C4-2B (cell line): ENCODE data around the gene GARIN5B.

Experiments
- H3K27ac ChIP-seq: fragments of 450-650 bp; 2 replicates; pipeline ENCODE4 v1.5.1; 2017
- ZFX ChIP-seq: fragments of 450-650 bp; IDR thresholded peaks from 2 replicates; pipeline ENCODE4 v1.6.1; 2017
- TF ChIP-seq, protein P1 (sequence below): fragments of 450-650 bp; conservative IDR thresholded peaks from 2 replicates; pipeline ENCODE4 v1.5.1; 2017; ENCODE audit warnings: mild to moderate bottlenecking

The GARIN5B gene

DNA sequence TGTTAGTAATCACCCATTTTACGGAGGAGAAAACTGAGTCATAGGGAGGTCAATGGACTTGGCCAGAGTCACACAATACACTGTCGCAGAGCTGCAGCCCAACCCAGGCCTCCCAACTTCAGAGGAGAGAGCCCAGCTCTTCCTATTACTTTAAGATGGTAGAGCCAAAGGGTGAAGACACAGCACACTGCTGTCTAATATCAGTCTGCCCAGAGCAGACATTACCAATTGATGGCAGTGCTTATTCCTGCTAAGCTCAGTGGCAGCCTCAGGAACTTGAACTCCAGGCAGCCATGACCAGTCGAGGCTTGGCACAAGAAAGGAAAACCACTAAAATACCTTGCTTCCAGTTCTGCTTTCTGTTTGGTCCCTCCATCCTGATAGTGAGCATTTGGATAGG, 56.3 kb downstream of the GARIN5B start:
- no peak overlapping the region for H3K27ac ChIP-seq

DNA sequence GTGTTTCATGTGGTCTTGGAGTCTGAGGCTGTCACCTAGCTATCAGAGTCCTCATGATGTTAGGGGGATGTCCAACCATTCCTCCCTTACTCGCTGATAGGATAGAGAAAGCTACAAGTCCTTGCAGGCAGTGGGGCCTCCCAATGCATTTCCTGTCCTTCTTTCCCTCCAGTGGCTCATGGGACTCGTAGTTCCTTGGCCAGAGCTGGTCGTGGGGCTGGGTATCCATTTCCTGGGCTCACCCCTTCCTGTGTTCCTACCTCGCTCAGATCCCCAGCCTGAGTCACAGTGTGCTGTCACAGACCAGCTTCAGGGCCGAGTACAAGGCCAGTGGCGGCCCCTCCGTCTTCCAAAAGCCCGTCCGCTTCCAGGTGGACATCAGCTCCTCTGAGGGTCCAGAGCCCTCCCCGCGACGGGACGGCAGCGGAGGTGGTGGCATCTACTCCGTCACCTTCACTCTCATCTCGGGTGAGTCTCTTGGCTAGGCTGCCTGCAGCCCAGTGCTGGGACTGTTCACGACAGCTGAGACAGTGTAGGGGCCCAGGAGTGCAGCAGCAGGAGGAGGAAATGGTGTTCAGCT, 57.0 kb downstream of the GARIN5B start:
- no peak overlapping the region for H3K27ac ChIP-seq
- TF ChIP-seq, protein P1, sequence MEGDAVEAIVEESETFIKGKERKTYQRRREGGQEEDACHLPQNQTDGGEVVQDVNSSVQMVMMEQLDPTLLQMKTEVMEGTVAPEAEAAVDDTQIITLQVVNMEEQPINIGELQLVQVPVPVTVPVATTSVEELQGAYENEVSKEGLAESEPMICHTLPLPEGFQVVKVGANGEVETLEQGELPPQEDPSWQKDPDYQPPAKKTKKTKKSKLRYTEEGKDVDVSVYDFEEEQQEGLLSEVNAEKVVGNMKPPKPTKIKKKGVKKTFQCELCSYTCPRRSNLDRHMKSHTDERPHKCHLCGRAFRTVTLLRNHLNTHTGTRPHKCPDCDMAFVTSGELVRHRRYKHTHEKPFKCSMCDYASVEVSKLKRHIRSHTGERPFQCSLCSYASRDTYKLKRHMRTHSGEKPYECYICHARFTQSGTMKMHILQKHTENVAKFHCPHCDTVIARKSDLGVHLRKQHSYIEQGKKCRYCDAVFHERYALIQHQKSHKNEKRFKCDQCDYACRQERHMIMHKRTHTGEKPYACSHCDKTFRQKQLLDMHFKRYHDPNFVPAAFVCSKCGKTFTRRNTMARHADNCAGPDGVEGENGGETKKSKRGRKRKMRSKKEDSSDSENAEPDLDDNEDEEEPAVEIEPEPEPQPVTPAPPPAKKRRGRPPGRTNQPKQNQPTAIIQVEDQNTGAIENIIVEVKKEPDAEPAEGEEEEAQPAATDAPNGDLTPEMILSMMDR = no peak
- no peak for TF ChIP-seq ZFX

More for the DNA sequence above, 56.3 kb downstream of the GARIN5B start:
- no peak for TF ChIP-seq ZFX
- TF ChIP-seq, protein P1 = no peak

DNA sequence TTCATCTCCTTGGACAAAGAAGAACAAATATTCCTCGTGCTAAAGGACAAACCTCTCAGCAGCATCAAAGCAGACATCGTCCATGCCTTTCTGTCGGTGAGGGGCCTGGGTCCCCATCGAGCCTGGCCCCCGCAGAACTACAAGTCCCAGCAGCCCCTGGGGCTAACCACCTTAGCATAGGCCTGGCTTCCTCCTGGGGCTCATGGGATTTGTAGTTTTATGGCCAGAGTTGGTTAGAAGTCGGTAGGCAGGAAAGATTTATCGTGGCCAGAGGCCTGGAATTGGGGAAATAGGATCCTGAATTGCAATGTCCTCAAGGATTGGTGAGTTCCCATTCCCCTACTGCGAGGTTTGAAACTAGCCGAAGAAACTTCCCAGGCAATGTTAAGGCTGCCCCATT, 57.6 kb downstream of the GARIN5B start:
- no peak for TF ChIP-seq ZFX
- TF ChIP-seq, protein P1 = no peak
- no peak overlapping the region for H3K27ac ChIP-seq

DNA sequence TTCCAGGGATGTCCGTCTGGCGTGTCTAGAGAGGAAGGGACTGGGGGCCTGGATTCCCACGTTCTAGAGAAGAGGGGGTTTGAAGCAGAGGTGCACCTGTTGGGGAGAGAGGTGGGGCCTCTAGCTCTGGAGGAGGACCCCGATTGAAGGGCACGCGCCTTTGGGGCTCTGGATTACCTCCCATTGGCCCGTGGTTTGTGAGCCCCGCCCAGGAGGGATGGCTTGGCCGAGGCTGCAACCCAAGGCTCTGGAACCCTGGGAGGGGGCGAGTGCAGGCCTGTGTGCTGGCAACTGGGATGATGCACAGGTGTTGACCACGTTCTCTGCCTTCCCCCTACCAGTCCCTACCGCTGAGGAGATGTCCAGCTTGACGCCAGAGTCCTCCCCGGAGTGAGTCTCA, 58.1 kb downstream of the GARIN5B start:
- no peak overlapping the region for H3K27ac ChIP-seq
- TF ChIP-seq, protein P1 = no peak
- TF ChIP-seq ZFX = no peak
